HUDEP-2 (cell line): ENCODE data around the gene TMEM9.

Experiments used
- DNase-seq, 76 experiments: peaks; one replicate each; lab custom pipeline; 2025; ENCODE audit not compliant: unreplicated experiment in 76 of 76; lab: John Stamatoyannopoulos, UW

The TMEM9 gene

DNA sequence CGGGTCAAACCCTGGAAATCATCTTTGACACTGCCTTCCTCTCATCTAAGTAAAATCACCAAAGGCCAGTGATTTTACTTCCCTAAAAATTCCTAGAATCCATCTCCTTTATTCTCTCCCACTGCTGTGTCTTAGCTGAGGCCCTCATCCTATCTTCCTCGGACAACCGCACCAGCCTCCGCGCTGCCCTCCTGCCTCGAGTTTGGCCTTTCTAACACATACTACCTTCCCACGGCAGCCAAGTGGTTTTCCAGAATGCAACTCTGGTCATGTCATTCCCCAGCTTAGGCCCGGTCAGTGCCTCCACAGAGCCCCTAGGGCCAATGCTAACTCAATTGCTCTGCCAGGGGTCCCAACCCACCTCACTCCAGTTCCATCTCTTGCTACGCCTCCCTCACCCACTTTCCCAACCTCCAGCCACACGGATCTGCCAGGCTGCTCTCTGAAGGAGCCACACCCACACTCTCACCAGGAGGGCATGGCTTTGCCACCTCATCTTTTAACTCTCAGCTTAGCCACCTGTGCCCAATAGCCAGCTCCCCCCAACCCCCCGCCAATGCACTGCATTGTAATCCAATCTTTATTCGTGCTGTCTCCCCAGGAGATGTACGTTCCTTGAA lies 6.8 kb downstream of the TMEM9 start:
- no peak for DNase-seq

DNA sequence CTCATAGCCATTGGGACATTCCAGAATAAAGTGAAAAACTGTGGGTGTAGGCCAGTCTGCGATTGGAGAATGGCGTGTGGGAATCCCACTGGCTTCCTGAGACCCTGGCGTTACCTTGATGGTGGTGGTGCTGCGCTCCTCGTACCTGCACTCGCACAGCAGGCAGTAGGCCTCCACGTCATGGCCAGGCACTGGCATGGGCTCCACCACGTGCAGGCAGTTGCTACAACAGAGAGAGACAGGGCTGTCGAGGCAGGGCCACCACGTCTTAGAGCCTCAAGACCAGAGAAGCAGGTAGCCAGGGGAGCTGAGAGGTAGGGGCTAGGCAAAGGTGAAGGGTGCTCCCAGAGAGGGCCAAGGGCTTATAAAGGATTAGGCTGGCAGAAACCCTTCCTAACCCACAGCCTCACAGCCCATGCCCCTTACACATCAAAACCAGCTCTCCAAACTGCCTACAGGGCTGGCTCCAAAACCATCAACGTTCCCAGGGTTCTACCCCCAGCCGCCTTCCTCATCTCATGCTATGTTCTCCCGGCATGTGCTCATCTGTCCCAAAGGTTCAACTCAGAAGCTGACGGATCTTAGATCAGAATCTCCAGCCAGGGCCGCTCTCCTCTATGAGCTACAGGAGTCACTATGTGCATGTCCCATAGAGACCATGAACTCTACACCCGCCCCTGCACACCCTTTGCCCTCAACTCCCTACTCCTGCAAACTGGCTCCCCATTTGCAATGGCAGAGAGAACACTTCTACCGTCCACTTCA lies 7.5 kb downstream of the TMEM9 start:
- DNase-seq, result no peak

DNA sequence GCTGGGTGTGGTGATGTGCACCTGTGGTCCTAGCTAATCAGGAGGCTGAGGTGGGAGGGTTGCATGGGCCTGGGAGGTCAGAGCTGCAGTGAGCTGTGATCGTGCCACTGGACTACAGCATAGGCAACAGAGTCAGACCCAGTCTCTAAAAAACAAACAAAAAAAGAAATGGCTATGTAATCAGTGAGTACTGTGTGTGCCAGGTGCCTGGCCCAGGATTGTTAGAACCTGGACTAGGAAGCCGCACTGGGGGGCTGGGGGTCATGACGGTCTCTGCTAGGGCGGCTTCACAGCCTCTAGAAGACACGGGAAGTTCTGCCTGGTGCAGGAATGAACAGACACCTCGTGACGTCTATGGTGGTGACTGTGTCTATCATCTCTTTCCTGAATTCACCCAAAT lies 8.5 kb downstream of the TMEM9 start:
- DNase-seq, result no peak

DNA sequence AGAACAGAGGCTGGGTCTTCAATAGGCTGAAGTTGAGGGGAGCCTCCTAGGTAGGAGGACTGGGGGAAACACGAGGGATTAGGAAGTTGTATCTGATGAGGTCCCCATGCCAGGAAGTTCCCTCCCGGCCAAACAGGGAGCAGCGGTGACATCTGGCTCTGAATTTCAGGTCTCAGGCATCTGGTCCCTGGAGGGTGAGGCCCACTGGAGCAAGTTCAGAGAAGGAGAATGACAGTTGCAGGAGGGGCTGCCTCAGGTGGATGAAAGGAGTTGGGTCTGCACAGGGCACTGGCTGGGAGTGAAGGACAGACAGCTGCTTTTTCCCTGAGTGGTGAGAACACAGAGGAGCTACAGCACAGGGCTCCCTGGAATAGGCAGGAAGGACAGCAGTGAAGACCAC lies 9.1 kb downstream of the TMEM9 start:
- no peak for DNase-seq

DNA sequence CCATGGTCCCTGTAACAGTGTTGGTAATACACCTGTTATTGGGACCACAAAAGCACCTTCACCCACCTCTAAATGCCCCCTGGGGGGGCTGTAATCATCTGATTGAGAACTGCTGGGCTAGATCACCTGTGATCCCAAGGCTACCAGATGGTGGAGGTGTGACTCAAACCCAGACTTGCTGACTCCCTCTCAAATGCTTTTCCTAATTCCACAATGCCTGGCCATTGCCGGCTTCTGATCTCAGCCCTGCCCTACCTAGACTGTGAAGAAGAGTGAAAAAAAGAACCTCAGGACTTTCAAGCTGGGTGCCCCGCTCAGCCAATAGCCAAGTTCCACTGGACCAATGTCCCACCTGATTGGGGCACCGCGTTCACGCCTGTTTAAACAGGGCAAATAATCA lies 9.6 kb downstream of the TMEM9 start:
- no peak for DNase-seq

DNA sequence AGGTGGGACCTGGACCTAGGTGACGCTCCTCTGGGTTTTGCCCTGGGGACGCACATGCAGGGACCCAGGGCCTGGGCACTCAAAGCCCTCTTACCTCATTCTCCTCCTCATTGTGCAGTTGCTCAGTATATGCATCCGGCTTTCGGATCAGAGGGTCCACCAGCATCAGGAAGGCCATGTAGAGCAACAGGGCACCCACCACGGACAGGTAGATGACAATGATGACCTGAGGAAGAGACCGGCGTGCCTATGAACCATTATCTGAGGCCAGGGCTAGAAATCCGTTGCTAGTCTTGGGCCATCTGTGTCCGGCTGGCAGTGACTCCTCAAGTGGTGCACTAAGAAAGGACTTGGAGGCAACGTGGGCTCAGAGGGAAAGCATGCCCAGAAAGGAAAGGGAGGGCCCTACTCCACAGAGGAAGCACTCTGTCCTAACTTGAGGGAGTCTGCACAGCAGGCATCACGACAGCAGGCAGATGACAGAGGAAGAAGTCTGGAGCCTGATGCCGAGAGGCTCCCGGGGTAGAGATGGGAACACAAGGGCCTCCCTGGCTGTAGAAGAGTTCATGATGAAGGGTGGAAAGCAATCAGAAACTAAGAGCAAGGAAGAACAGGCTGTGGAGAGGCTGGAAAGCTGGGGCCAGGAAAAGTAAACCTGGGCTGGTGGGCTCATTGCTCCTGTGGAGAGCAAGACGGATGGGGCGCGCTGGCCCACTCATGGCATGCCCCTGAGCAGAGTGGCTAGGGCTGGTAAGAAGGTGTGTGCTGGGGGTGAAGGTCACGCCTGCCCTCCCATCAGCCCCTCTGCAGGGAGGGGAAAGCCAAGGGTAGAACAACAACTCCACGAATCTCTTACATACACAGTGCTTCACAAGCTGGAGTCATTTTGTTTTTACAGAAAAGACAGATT lies 10.3 kb downstream of the TMEM9 start:
- DNase-seq, result no peak

DNA sequence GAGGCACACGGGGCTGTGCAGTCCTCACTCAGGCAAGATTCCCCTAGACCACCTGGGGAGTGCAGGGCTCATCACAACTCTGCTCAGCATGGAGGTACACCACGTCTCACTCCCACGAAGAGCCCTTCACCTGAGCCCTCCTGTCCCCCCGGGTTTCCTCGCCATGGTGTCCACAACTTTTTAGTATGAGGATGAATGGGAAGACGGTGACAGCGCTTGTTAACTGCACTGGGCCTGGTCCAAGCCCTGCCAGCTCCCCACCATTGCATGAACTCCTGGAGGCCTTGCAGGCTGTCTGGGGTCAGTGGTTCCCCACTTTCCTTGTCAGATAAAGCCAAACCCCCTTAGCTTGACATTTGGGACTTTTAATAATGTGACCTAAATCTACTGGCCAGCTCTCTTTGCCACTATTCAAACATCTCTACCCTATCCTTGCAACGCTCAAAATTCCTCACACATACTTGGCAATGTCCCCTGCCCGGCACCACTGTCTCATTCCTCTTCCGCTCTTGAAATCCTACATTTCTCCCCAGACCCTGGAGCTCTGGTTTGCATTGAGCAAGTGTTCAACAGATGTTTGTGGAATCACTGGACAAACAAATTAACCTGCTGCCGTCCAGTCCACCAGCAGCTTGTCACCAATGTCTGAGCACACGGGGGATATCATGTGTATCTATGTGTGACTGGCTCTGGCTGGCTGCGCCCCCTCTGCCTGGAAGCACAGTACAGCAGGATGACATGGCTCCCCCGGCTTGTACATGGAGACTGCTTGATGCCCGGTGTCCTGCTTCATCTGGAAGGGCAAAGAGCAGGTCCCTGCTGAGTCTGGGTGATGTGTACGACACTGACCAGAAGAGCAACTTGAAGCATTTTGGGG lies 11.2 kb downstream of the TMEM9 start:
- no peak for DNase-seq

DNA sequence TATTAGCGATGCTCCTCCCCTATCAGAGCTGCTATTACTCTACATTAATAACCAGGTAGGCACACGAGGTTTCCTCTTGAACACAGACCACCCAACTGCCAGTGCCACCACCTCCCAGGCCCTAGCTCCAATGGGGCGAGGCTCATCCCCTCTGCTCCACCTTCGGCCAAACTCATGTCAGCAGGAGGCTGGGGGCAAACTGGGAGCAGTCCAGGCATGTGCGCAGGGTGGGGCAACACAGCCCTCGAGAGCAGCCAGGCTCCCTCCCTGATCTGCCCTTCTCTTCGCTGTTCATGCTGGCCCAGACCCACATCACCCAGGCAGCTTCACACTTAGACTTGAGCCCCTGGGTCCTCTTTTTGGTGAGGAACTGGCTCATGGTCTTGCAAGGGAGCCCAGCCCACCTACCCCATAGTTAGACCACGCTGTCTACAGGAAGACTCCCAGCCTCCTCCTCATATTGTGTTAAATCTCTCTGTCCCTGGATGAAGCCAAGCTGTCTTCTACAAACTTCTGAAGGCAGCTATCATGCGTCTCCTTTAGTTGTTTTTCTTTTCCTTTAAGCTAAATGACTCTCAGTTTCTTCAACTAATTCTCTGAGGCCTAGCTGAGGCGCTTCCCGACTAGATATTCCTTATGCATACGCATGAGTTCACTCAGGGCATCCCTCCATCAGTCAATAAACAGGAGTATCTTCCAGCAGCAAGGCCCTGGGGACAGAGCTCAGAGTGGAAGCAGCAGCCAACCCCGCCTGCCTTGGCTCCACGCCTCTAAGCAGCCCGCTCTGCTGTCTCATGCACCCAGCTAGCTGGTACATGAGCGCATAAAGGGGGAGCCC lies 12.0 kb downstream of the TMEM9 start:
- no peak for DNase-seq

DNA sequence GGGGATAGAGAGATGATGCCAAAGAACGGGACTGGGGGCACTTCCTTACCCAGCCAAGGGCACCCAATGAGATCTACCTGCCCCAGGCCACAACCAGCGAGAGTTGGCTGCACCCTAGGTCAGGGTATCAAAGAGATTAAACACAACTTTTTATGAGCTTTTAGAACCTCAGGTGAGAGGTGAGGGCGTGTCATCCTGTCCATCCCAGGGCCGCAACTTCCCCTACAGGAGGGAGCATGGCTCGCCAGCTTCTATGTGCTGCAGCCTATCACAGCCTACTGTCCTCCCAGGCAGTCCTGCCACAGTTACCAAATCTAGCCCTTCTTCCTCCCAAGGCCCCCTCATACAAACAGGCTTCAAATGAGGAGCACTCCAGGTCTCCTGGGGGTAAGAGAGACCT lies 12.9 kb downstream of the TMEM9 start:
- no peak for DNase-seq

DNA sequence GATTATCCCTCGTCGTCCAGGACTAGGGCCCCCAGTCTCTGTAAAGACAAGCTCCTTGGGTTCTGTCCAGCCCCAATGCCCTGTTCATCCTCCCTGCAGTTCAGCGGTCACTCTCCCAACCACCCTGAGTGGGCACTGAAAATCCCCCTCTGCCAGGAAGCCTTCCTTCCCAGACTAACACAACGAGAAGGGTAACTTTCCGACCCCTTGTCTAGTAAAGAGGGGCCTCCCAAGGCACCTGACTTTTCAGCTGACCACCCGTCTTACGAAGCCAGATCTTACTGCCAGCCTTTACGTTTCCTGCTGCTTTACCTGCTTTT lies 13.4 kb downstream of the TMEM9 start:
- DNase-seq, result no peak

DNA sequence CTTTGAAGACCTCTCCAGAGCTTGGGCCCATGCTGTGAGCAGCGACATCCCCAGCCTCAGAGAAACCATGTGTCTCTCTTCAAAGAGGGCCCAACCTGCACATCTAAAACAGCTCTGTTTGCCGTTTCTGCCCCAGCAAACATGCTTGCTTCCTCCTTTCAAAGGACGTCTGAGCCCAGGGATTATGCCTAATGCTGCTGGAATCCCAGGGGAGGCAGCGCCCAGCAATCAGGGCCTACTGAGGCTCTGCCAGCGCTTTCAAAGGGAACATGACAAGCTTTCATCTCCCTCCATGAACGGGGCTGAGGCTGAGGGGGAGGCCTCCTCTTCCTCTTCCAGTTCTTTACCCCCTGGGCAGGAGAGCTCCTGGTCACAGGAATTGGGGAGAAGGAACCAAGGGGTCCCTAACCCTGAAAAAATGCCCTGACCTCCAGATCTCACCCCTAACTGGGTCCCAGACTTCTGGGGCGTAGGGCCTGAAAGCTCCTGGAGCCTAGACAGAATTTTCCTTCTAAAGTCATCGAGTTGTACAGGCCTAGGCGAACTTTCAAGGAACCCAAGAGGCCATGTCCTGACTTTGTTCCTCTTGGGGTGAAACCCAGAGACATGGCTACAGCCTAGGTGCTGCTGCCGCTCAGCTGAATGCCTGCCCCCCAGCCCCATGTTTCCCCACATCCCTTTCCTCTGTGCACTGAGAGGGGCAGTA lies 13.9 kb downstream of the TMEM9 start:
- DNase-seq, result no peak

DNA sequence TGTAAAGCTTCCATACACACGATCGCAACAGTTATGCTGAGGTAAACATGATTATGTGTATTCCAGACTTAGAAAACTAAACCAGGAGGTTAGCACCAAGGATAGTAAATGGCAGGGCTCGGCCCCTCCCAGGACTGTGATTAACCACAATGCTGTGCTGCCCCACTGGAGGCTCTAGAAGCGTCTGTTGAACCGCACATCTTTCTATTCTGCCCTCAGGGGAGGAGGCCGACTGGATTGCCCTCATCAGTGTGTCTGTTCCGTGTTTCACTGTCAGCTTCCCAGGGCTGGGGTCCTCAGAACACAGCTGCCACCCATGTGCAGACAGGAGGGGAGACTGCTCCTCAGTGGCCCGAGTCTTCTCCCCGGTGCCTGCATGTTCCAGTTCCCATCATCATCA lies 14.5 kb downstream of the TMEM9 start:
- DNase-seq, result no peak

DNA sequence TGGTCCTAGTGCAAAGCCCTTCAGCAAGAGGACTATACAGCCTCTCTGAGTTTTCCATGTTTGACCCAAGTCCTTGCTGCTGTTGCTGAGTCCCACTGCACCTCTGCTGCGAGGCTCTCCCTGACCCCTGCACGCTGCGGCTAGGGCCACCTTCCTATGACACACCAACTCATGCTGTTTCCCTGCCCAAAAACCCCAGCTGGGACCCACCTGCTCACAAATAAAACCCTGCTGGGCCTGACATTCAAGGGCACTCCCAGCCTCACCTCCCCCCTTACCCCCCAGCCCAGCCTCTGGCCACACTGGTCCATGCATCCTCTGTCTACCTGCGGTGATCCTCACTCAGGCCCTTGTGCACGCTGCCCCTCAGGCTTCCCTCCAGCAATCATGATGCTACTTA lies 15.0 kb downstream of the TMEM9 start:
- DNase-seq, result no peak

DNA sequence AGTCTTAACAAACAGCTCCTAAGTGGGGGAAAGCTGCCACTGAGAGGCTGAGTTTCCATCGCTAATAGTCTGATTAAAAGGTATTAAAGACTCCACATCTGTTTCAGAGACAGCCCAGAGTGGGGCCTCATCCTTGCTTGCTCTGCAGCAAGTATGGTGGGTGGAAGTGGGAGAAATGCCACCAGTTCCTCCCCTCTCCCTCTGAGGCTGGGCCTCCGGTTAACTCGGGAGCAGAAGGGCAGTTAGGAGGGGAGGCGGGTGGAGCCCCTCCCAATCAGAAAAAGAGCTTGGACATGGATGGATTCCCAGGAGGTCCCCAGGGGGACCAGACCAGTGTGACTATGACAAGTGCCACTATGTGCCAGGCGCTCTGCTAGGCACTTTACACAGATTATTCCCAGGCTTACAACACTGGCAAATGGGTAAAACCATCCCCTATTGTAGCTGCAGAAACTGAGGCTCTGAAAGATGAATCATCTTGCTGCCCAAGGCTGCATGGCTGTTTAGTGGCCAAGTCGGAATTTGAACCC lies 15.9 kb downstream of the TMEM9 start:
- no peak for DNase-seq

DNA sequence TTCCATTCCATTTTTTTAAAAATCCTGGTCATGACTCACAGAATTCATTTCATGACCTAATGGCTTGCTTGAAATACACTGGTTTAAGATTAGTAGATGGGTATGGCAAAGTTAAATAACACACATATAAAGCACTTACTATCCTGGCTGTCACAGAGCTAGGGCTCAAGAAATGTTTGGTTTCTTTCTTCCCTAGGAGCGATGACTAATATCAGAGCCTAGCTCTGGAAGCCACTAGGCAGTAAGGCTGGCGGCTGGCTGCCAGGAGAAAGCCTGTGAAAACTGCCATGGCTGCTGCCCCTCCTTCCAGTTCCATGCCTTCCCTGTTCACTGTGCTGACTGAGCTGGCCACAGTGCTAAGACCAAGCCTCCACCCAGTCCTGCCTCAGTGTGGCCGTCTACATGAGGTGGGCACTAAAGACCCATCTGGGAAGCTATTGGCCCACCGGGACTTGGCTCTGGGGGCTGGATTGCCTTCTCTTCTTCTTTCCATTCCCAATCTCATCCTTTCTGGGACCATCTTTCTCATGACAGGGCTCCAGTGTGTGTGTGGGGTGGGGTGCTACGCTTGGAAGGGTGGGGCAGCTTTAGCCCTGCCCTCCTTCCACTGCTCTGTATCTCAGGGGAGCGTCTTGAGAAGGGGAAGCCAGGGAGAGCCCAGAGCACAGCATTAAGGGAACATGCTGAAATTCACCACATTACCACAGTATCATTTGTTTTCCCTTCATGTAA lies 16.5 kb downstream of the TMEM9 start:
- DNase-seq, result no peak

DNA sequence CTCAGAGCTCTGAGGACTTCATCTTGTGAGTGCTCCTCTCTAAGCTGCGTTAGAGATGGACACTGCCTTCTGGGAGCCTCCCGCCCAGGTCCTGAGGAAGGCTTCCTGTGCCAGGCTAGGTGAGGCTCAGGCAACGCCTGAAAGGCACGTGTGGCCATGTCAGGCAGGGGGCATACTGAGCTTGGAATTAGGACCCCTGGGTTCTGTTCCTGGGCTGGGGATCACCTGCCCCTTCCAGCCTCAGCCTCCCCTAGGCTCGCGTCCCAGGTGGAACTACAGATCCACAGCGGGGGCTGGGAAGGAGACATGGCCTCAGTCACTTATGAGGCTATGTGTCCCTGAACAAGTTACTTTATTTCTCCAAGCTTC lies 17.3 kb downstream of the TMEM9 start:
- no peak for DNase-seq

DNA sequence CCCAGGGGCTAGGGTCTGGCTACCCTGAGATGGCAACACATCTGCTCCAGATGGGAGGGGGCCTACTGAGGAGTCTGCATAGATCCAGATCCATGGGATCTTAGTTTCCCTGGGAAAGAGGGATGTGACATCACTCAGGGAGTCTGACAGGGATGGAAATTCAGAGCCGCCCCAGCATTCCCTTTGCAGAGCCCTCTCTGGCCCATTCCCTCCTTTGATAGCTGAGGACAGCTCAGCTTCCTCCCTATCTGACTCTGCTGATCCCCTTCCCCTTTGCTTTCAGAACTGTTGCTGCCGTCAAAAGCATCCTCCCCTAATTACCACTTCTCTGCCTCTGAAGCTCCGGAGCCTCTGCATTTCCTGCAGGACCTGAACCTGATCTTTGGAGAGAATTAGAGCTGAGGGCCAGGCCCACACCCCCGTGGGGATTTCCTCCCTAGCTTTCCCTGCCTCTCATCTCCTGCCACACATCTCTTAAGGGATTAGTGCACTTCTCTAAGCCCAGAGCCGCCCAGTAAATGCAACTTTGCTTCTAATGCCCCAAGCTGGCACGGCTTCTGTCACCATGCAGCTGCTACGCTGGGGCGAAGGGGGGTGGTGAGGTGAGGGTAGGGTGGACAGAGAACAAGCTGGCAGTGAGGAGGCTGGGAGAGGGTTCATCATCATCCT lies 17.8 kb downstream of the TMEM9 start:
- no peak for DNase-seq

DNA sequence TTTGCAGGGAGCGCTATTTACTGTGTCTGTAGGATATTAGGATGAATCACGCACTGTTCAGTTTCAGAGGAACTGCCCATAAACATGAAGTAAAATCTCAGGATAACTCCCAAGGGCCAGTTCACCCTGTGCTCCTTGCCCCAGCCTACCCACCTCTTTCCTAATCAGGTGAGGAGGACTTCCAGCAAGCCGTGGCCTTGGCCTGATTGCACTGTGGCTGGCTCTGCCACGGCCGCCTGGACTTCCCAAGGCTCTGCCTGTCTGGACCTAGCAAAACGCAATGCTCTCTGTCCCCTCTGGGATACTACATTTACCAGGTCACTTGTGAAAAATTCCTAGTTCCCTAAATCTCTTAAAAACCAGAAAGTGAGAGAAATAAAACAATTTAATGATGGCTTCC lies 19.9 kb downstream of the TMEM9 start:
- no peak for DNase-seq
